Adipocyte (in vitro differentiated cells): ENCODE measurements around the gene DICER1.

Experiments
- DNase-seq: peaks from one replicate; pipeline ENCODE4 v3.0.0-alpha.2; 2015; ENCODE audit warnings: low read depth
- H3K27me3 ChIP-seq: replicated peaks from 2 replicates; pipeline ENCODE4 v1.7.0; 2013; ENCODE audit warnings: mild to moderate bottlenecking, low read length, moderate library complexity; ENCODE audit not compliant: control insufficient read depth, insufficient read depth
- H3K36me3 ChIP-seq: 2 replicates; pipeline ENCODE4 v1.7.0; 2013; ENCODE audit warnings: low read length, mild to moderate bottlenecking, moderate library complexity; ENCODE audit not compliant: control insufficient read depth, insufficient read depth, severe bottlenecking
- H3K4me1 ChIP-seq: 2 replicates; pipeline ENCODE4 v1.7.0; 2013; ENCODE audit warnings: mild to moderate bottlenecking, low read length, moderate library complexity; ENCODE audit not compliant: control insufficient read depth, insufficient read depth
- H3K4me3 ChIP-seq: 2 replicates; pipeline ENCODE4 v1.7.0; 2013; ENCODE audit warnings: mild to moderate bottlenecking, low read length, moderate library complexity
- H3K9ac ChIP-seq: 2 replicates; pipeline ENCODE4 v1.7.0; 2013; ENCODE audit warnings: mild to moderate bottlenecking, low read length, moderate library complexity
- H3K9me3 ChIP-seq: 2 replicates; pipeline ENCODE4 v1.7.0; 2013; ENCODE audit warnings: mild to moderate bottlenecking, low read length, moderate library complexity; ENCODE audit not compliant: control insufficient read depth

DICER1 gene

DNA sequence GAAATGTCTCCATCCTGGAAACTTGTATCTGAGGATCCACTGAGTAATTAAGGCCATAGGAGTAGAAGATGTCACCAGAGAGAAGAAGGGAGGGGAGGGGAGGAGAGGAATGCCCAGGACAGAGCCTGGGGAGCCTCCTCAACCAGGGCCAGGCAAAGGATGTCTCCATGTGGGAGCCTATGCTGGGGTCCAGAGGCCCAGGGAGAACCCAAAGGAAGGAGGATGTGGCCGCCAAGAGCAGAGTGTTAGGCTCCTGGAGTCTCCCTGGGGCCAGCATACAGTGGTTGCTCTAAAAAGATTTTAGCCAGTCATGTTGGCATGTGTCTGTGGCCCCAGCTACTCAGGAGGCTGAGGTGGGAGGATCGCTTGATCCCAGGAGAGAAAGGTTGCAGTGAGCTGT is 92.6 kb downstream of the DICER1 start:
- Histone ChIP-seq H3K4me1 (no peaks in the 10 kb centered on the region), H3K9ac (no peak overlapping the region), H3K36me3 (no peaks in the 10 kb centered on the region), H3K27me3 (peaks cover 12% of the 10 kb centered on the region), H3K4me3 (no peak overlapping the region), H3K9me3 (no peaks in the 10 kb centered on the region)
- DNase-seq: no peak

- H3K4me3 ChIP-seq: no peak overlapping the region
- no peaks in the 10 kb centered on the region for H3K4me1 ChIP-seq
- H3K36me3 ChIP-seq: no peaks in the 10 kb centered on the region
- peaks cover 12% of the 10 kb centered on the region for H3K27me3 ChIP-seq
- no peak for DNase-seq
- no peak overlapping the region for H3K9ac ChIP-seq
- no peaks in the 10 kb centered on the region for H3K9me3 ChIP-seq
Measured at GRCh38 chr14:95064256-95064655, 93.1 kb downstream of the DICER1 start.

GRCh38 chr14:95063391-95063790 is 93.9 kb downstream of the DICER1 start:
- Histone ChIP-seq H3K9ac (no peak overlapping the region), H3K4me3 (no peak overlapping the region), H3K9me3 (no peaks in the 10 kb centered on the region), H3K4me1 (no peaks in the 10 kb centered on the region), H3K36me3 (no peaks in the 10 kb centered on the region), H3K27me3 (peaks cover 9% of the 10 kb centered on the region)
- no peak for DNase-seq

GRCh38 chr14:95062946-95063345 is 94.4 kb downstream of the DICER1 start:
- H3K27me3 ChIP-seq: peaks cover 11% of the 10 kb centered on the region
- DNase-seq: no peak
- H3K9ac ChIP-seq: no peak overlapping the region
- H3K36me3 ChIP-seq: no peaks in the 10 kb centered on the region
- no peaks in the 10 kb centered on the region for H3K9me3 ChIP-seq
- H3K4me1 ChIP-seq: no peaks in the 10 kb centered on the region
- H3K4me3 ChIP-seq: no peak overlapping the region

GRCh38 chr14:95062220-95062619 is 95.1 kb downstream of the DICER1 start:
- Histone ChIP-seq H3K4me1 (no peaks in the 10 kb centered on the region), H3K36me3 (no peaks in the 10 kb centered on the region), H3K9me3 (no peaks in the 10 kb centered on the region), H3K9ac (no peak overlapping the region), H3K27me3 (peaks cover 11% of the 10 kb centered on the region), H3K4me3 (no peak overlapping the region)
- no peak for DNase-seq

GRCh38 chr14:95061317-95062093 is 95.8 kb downstream of the DICER1 start:
- Histone ChIP-seq H3K4me3 (no peak overlapping the region), H3K9me3 (no peaks in the 10 kb centered on the region), H3K4me1 (no peaks in the 10 kb centered on the region), H3K9ac (no peak overlapping the region), H3K36me3 (no peaks in the 10 kb centered on the region), H3K27me3 (peaks cover 11% of the 10 kb centered on the region)
- DNase-seq: no peak

DNA sequence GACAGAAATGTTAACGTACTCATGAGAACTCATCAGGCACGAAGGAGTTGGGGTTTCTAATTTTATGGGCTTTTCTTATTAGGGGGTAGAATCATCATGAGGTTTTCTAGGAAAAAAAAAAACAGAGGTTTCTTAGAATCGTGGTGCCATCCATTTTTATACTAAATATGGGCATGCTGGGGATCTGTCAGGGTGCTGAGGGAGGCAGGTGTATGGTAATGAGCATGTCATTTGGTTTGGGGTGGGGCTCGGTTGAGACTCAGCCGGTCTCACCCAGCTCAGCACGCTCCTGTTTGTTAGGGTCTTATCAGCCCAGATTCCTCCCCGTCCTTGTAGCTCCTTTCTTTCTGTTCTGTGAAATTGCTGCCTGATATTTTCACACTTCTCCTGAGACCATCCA is 98.2 kb downstream of the DICER1 start:
- H3K9ac ChIP-seq: no peak overlapping the region
- no peak overlapping the region for H3K4me3 ChIP-seq
- H3K4me1 ChIP-seq: no peaks in the 10 kb centered on the region
- no peaks in the 10 kb centered on the region for H3K9me3 ChIP-seq
- no peaks in the 10 kb centered on the region for H3K36me3 ChIP-seq
- H3K27me3 ChIP-seq: peaks cover 10% of the 10 kb centered on the region
- DNase-seq: no peak

- Histone ChIP-seq H3K4me1 (no peaks in the 10 kb centered on the region), H3K9ac (no peak overlapping the region), H3K4me3 (no peak overlapping the region), H3K27me3 (peaks cover 6% of the 10 kb centered on the region), H3K9me3 (no peaks in the 10 kb centered on the region), H3K36me3 (no peaks in the 10 kb centered on the region)
- no peak for DNase-seq
Measured at GRCh38 chr14:95058491-95058890, 98.8 kb downstream of the DICER1 start.

GRCh38 chr14:95057851-95058250 is 99.5 kb downstream of the DICER1 start:
- Histone ChIP-seq H3K36me3 (no peaks in the 10 kb centered on the region), H3K9me3 (no peaks in the 10 kb centered on the region)

GRCh38 chr14:95057147-95057546 is 100.2 kb downstream of the DICER1 start:
- H3K36me3 ChIP-seq: no peaks in the 10 kb centered on the region
- no peaks in the 10 kb centered on the region for H3K9me3 ChIP-seq
- no peak overlapping the region for H3K4me3 ChIP-seq
- H3K9ac ChIP-seq: no peak overlapping the region
- H3K4me1 ChIP-seq: no peaks in the 10 kb centered on the region
- H3K27me3 ChIP-seq: peaks cover 11% of the 10 kb centered on the region
- no peak for DNase-seq

More at GRCh38 chr14:95057851-95058250, 99.5 kb downstream of the DICER1 start:
- Histone ChIP-seq H3K9ac (no peak overlapping the region), H3K4me1 (no peaks in the 10 kb centered on the region), H3K4me3 (no peak overlapping the region), H3K27me3 (peaks cover 6% of the 10 kb centered on the region)
- DNase-seq: no peak

DNA sequence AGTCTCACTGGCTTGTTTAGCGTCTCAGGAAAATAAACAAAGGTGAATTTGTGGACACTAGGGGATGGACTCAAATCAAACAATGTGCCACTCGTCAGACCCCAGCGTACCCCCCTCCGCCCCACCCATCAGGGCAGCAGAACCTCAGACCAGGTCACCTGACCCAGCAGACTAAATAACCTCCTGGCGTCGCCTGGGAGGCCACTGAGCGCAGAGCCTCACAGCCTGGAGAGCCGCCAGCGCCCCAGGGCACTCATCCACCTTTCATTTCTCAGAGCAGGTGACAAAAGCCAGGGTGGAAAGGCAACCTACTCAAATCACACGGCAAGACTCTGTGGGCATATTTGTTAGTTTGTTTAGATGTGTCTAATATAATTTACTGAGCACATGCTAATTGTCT is 100.9 kb downstream of the DICER1 start:
- no peaks in the 10 kb centered on the region for H3K36me3 ChIP-seq
- peaks cover 9% of the 10 kb centered on the region for H3K27me3 ChIP-seq
- no peak for DNase-seq
- H3K9me3 ChIP-seq: no peaks in the 10 kb centered on the region
- no peak overlapping the region for H3K4me3 ChIP-seq
- H3K4me1 ChIP-seq: no peaks in the 10 kb centered on the region
- H3K9ac ChIP-seq: no peak overlapping the region

DNA sequence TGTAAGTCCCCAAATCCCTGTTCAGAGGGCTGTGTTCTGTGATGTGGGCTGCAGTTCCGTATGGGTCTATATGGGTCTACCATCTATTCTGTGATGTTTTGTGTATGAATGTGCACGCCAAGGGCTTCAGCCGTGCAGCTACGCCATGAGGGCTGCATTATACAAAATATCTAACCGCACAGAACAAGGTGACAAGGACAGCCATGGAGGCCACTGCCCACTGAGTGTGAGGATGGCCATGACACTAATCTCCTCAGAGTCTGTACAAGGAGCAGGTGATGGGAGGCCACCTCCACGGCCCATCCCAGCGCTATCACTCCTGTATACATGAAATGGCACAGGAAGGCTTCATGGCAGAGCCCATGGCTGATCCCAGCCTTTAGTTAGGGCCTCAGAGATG is 102.0 kb downstream of the DICER1 start:
- no peaks in the 10 kb centered on the region for H3K9me3 ChIP-seq
- H3K4me3 ChIP-seq: no peak overlapping the region
- no peak overlapping the region for H3K9ac ChIP-seq
- H3K27me3 ChIP-seq: peaks cover 19% of the 10 kb centered on the region
- no peak for DNase-seq
- H3K36me3 ChIP-seq: no peaks in the 10 kb centered on the region
- no peaks in the 10 kb centered on the region for H3K4me1 ChIP-seq
